Dendritic cell treated with granulocyte-macrophage colony-stimulating factor and Interleukin-4, amounts not matched to agents 40 ng/mL and 50 ng/mL, for 4 days (primary cell): ENCODE measurements around the gene SPOUT1.
"Not testable (repeated sequence)": the region's sequence is repeated elsewhere in the genome, so short reads cannot be mapped to it uniquely, and the experiment has no call there.

Experiments used
- H3K27ac Mint-ChIP-seq: one replicate; pipeline ENCODE4 v1.8.0; 2022; ENCODE audit warnings: mild to moderate bottlenecking, mixed read lengths
- H3K27me3 Mint-ChIP-seq: one replicate; pipeline ENCODE4 v1.8.0; 2022; ENCODE audit warnings: mild to moderate bottlenecking, mixed read lengths
- H3K36me3 Mint-ChIP-seq: one replicate; pipeline ENCODE4 v1.8.0; 2022; ENCODE audit warnings: low read depth, mixed read lengths
- H3K4me1 Mint-ChIP-seq: one replicate; pipeline ENCODE4 v1.8.0; 2022; ENCODE audit warnings: low read depth, mixed read lengths
- H3K4me3 Mint-ChIP-seq: one replicate; pipeline ENCODE4 v1.8.0; 2022; ENCODE audit warnings: mild to moderate bottlenecking, moderate library complexity, mixed read lengths
- H3K9me3 Mint-ChIP-seq: one replicate; pipeline ENCODE4 v1.8.0; 2022; ENCODE audit warnings: mixed read lengths
- intact Hi-C: fragments of 100-400 bp; cut with micrococcal nuclease; formaldehyde crosslinking; loops from one replicate; pipeline ENCODE4 v1.15.0; 2022

The SPOUT1 gene

GRCh38 chr9:128847803-128848202, 18.2 kb upstream of the SPOUT1 start:
- Mint-ChIP-seq H3K4me3 (no peak overlapping the region), H3K36me3 (peaks cover 10% of the 10 kb centered on the region), H3K27ac (no peak overlapping the region), H3K27me3 (no peaks in the 10 kb centered on the region), H3K4me1 (no peaks in the 10 kb centered on the region), H3K9me3 (peaks cover 17% of the 10 kb centered on the region)
- intact Hi-C loops = no loop called here

DNA sequence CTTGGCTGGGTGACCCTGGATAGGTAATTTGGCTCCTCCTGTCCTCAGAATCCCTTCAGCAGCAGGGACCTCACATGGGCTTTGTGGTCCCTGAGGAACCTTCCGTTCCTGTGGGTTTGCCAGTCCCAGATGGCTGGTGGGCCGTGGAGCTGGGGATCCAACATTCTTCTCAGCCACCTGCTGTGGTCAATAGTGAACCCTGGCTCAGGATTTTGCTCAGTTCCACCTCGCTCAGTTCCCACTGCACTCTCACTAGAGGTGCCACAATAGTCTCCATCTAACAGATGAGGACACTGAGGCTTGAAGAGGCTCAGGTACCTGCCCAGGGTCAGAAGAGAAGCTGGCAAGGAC, 17.1 kb upstream of the SPOUT1 start:
- H3K27me3 Mint-ChIP-seq = no peaks in the 10 kb centered on the region
- intact Hi-C loops = no loop called here
- peaks cover 14% of the 10 kb centered on the region for H3K9me3 Mint-ChIP-seq
- H3K4me3 Mint-ChIP-seq = no peak overlapping the region
- peaks cover 16% of the 10 kb centered on the region for H3K36me3 Mint-ChIP-seq
- no peak overlapping the region for H3K27ac Mint-ChIP-seq
- H3K4me1 Mint-ChIP-seq = no peaks in the 10 kb centered on the region

DNA sequence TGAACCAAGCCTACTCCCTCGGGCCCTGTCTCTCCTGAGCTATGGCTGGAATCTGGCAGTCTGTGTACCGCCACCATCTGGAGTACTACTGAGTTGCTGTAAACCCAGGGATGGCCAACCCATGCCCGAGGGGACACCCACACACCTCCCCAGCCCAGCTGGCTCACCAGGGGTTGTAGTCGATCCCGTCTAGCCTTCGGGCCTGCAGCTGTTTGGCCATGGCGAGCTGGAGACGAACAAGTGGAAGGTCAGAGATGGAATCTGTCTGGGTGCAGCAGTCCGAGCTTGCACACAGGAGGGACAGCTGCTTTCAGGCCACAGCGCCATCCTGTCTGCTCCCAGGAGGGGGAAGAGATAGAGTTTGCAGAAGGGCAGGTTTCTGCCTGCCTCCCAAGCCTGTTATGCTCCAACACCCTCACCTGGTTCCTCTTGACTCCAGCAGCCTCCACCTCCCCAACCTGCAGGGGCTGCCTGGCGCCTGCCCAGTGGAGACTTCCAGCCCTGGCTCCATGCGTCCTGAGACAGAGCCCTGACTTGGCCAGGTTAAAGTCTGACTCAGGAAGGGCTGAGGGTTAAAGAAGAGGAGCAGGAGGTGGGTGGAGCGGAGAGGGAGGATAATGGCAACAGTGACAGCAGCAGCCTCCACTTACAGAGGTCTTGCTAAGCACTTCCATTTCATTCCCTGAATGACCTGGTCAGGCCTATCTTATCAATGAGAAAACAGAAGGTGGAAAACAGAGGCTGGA, 15.8 kb upstream of the SPOUT1 start:
- intact Hi-C loops = no loop called here
- no peak overlapping the region for H3K27ac Mint-ChIP-seq
- peaks cover 6% of the 10 kb centered on the region for H3K36me3 Mint-ChIP-seq
- no peak overlapping the region for H3K4me3 Mint-ChIP-seq
- peaks cover 2% of the 10 kb centered on the region for H3K9me3 Mint-ChIP-seq
- H3K27me3 Mint-ChIP-seq = no peaks in the 10 kb centered on the region
- H3K4me1 Mint-ChIP-seq = no peaks in the 10 kb centered on the region

- not testable (repeated sequence) for H3K4me1 Mint-ChIP-seq, H3K36me3 Mint-ChIP-seq
Measured at GRCh38 chr9:128843171-128843570, 13.6 kb upstream of the SPOUT1 start.

DNA sequence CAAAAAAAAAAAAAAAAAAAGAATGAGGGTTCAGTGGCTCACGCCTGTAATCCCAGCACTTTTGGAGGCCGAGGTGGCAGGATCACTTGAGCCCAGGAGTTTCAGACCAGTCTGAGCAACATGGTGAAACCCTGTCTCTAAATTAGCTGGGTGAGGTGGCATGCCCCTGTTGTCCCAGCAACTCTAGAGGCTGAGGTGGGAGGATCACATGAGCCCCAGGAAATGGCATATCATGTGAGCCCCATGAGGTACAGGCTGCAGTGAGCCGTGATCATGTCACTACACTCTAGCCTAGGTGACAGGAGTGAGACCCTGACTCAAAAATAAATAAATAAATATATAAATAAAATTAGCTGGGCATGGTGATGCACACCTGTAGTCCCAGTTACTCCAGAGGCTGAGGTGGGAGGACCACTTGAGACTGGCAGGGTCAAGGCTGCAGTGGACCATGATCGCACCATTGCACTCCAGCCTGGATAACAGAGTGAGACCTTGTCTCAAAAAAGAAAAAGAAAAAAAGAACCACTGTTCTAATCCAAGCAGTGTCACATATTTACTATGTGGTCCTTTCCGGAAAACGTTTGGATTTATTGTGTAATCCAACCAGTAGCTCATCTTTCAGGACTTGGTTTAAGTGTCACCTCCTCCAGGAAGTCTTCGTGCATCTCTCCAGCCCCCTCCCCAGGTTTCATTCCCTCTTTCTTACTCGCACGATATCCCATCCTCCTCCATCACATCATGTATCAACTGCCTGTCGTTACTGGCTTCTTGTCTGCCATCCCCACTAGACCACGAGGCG, 12.3 kb upstream of the SPOUT1 start:
- Mint-ChIP-seq H3K4me1 (no peaks in the 10 kb centered on the region), H3K36me3 (peaks cover 16% of the 10 kb centered on the region), H3K27ac (no peak overlapping the region), H3K27me3 (no peaks in the 10 kb centered on the region), H3K4me3 (no peak overlapping the region), H3K9me3 (no peaks in the 10 kb centered on the region)
- intact Hi-C loops = no loop called here

More at GRCh38 chr9:128843171-128843570, 13.6 kb upstream of the SPOUT1 start:
- H3K27ac Mint-ChIP-seq, H3K9me3 Mint-ChIP-seq, H3K4me3 Mint-ChIP-seq, H3K27me3 Mint-ChIP-seq, intact Hi-C loops: not testable (repeated sequence)

GRCh38 chr9:128840524-128840923, 10.9 kb upstream of the SPOUT1 start:
- Mint-ChIP-seq H3K36me3 (peaks cover 23% of the 10 kb centered on the region), H3K9me3 (no peaks in the 10 kb centered on the region), H3K4me3 (no peak overlapping the region), H3K27ac (no peak overlapping the region), H3K4me1 (no peaks in the 10 kb centered on the region), H3K27me3 (no peaks in the 10 kb centered on the region)
- intact Hi-C loops = no loop called here

- intact Hi-C loops = no loop called here
- Mint-ChIP-seq H3K4me1 (no peaks in the 10 kb centered on the region), H3K27me3 (no peaks in the 10 kb centered on the region), H3K9me3 (no peaks in the 10 kb centered on the region), H3K27ac (no peak overlapping the region), H3K4me3 (no peak overlapping the region), H3K36me3 (peaks cover 31% of the 10 kb centered on the region)
Measured at GRCh38 chr9:128838338-128838737, 8.7 kb upstream of the SPOUT1 start.

- Mint-ChIP-seq H3K27me3 (no peaks in the 10 kb centered on the region), H3K9me3 (no peaks in the 10 kb centered on the region), H3K27ac (no peak overlapping the region), H3K36me3 (peaks cover 24% of the 10 kb centered on the region), H3K4me1 (no peaks in the 10 kb centered on the region), H3K4me3 (no peak overlapping the region)
- intact Hi-C loops = no loop called here
Measured at GRCh38 chr9:128836509-128837145, 7.0 kb upstream of the SPOUT1 start.

DNA sequence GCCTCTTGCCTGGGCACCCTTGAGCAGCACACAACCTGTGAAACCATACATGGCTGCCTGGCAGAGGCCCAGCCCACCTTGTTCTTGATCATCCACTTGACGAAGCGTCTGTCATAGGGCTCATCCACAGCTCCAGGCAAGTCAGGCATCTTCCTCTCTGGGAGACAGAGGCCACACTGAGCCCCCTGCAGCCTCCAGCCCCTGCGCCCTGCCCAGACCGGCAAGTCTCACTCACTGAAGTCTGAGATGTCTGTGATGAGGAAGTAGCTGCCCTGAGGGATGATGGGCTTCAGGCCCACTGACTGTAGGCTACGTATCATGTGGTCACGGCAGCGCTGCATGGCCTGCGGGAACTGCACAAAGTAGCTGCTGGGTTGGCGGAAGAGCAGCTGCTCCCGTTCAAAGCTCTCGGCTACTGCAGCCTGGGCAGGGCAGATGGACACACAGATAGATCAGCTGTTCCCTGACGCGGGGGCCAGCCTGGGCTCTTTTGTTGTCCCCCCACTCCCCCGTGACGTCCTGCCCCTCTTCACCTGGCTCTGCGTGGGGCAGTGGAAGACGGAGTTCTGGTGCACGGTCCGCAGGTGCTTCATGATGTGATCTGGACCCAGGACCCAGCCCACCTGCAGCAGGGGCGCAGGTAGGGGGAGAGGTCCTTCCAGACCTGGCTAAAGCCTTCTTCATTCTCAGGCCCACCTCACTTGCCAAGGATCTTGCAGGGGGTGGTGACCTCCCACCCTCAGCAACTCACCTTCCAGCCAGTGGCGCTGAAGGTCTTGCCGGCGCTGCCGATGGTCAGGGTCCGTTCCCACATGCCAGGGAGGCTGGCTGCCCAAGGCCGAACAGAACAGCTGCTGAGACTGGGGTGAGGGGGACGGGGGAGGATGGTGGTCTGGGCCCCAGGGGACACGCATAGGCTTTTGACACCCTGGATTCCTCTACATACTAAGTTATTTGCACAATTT, 5.9 kb upstream of the SPOUT1 start:
- intact Hi-C loops = no loop called here
- H3K27ac Mint-ChIP-seq = no peak overlapping the region

GRCh38 chr9:128833696-128834095, 4.1 kb upstream of the SPOUT1 start:
- intact Hi-C loops = no loop called here
- no peaks in the 10 kb centered on the region for H3K27me3 Mint-ChIP-seq
- H3K4me3 Mint-ChIP-seq = no peak overlapping the region
- no peaks in the 10 kb centered on the region for H3K9me3 Mint-ChIP-seq
- peaks cover 5% of the 10 kb centered on the region for H3K4me1 Mint-ChIP-seq
- no peak overlapping the region for H3K27ac Mint-ChIP-seq
- peaks cover 33% of the 10 kb centered on the region for H3K36me3 Mint-ChIP-seq

More for the DNA sequence above, 5.9 kb upstream of the SPOUT1 start:
- Mint-ChIP-seq H3K27me3 (no peaks in the 10 kb centered on the region), H3K4me3 (no peak overlapping the region), H3K36me3 (peaks cover 24% of the 10 kb centered on the region), H3K9me3 (no peaks in the 10 kb centered on the region), H3K4me1 (no peaks in the 10 kb centered on the region)

DNA sequence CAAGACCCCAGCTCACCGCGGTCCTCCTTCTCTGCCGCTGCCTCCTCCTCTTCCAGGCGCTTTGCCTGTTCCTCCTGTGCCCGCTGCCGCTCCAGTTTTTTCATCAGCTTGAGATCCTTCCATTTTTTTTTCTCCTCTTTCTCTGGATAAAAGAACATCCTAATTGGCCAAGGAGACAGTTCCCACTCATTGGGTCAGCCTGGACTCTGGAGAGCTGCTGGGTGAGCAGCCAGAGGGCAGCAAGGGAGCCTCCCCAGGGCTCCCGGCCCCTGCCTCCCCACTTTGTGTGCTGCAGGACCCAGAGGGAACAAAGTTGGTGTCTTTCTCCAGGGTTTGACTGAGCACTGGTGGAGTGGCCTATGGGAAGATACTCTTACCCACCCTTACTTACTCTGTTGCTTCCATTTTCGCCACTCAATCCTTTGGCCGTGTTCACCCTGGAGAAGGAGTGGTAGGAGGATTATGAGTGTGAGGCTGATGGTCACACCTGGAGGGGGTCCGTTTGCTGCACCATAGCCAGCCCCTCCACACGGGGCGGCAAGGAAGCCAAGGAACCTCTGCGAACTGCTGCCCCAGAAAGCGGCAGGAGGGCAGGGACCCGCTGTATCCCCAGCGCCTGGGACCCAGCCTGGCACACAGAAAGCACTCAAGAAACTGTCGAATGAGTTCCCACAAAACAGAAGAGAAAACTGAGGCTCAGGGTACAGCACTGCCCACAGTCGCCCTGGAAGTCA, 708 bp downstream of the SPOUT1 start:
- Mint-ChIP-seq H3K27ac (peak overlapping the region; percentile 85), H3K36me3 (peaks cover 57% of the 10 kb centered on the region), H3K4me3 (peak overlapping the region; percentile 85), H3K27me3 (no peaks in the 10 kb centered on the region), H3K9me3 (no peaks in the 10 kb centered on the region), H3K4me1 (peaks cover 12% of the 10 kb centered on the region)
- intact Hi-C loops = no loop called here

DNA sequence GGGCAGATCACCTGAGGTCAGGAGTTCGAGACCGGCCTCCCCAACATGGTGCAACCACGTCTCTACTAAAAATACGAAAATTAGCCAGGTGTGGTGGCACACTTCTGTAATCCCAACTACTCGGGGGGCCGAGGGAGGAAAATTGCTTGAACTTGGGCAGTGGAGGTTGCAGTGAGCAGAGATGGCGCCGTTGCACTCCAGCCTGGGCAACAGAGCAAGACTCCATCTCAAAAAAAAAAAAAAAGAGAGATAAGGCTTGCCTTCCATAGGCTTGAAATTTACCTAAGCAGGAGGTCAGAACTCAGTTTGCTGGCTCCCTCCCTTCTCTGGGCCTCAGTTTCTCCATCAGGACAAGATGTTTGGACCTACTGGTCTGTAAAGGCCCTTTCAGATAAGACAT, 1.3 kb downstream of the SPOUT1 start:
- peak overlapping the region; percentile 85 for H3K4me3 Mint-ChIP-seq
- H3K4me1 Mint-ChIP-seq = peaks cover 12% of the 10 kb centered on the region
- no peaks in the 10 kb centered on the region for H3K9me3 Mint-ChIP-seq
- no peak overlapping the region for H3K27ac Mint-ChIP-seq
- peaks cover 63% of the 10 kb centered on the region for H3K36me3 Mint-ChIP-seq
- H3K27me3 Mint-ChIP-seq = no peaks in the 10 kb centered on the region
- intact Hi-C loops = no loop called here
